Endothelial cell of umbilical vein (primary cell): Measurements from ENCODE around the gene LIPT1. TPM values are rescaled to one million over a fixed set of nuclear protein-coding genes. Genes with fewer than 3 reads are reported as not detected.

Source experiments
- BruUV-seq: library from RNA; stranded (reverse); fragments of 400-500 nt; replicated peaks from 2 replicates; lab custom pipeline; 2021; lab: Mats Ljungman, UMichigan
- CTCF ChIA-PET: fragments of 300-600, 350-600 bp; sonication (Branson Sonifier 250); formaldehyde crosslinking; loops from one replicate; lab custom pipeline; 2021; ENCODE audit warnings: antibody characterized with exemption, inconsistent platforms; lab: Charles Lee
- POLR2A ChIA-PET: fragments of 300-600, 350-600 bp; sonication (Branson Sonifier 250); formaldehyde crosslinking; loops from one replicate; lab custom pipeline; 2021; ENCODE audit warnings: antibody characterized with exemption, inconsistent platforms; lab: Charles Lee
- DNase-seq: peaks from one replicate; pipeline ENCODE4 v3.0.0-alpha.2; 2011; ENCODE audit warnings: low read depth, low spot score
- FAIRE-seq: peaks from 2 replicates; lab custom pipeline; 2011; peaks lifted over from hg19 to GRCh38; lab: Jason Lieb, UNC
- H2AFZ ChIP-seq: 2 replicates; pipeline ENCODE4 v1.6.0; 2012; ENCODE audit warnings: low read depth, low read length, control low read depth, inconsistent platforms
- H3K27ac ChIP-seq: 2 replicates; pipeline ENCODE4 v1.5.1; 2011; ENCODE audit warnings: low read depth, mild to moderate bottlenecking, control low read depth, low read length, moderate library complexity; ENCODE audit not compliant: insufficient read depth
- H3K27me3 ChIP-seq, 2 experiments: 2 replicates each; pipeline versions ENCODE4 v1.6.0 to v1.6.1; 2011; ENCODE audit warnings: low read length in 2 of 2, mixed read lengths in 1 of 2; ENCODE audit not compliant: control insufficient read depth in 2 of 2, insufficient read depth in 2 of 2
- H3K36me3 ChIP-seq, 2 experiments: 2 replicates in 1 of 2; 3 replicates in 1 of 2; pipeline ENCODE4 v1.5.1; 2011; ENCODE audit warnings: low read length in 2 of 2, mild to moderate bottlenecking in 1 of 2, moderate library complexity in 1 of 2; ENCODE audit not compliant: control insufficient read depth in 2 of 2, insufficient read depth in 2 of 2; ENCODE audit errors: extremely low read depth in 1 of 2
- H3K4me1 ChIP-seq: 3 replicates; pipeline ENCODE4 v1.5.1; 2011; ENCODE audit warnings: mild to moderate bottlenecking, low read length; ENCODE audit not compliant: control insufficient read depth, insufficient read depth; ENCODE audit errors: extremely low read depth
- H3K4me2 ChIP-seq: 2 replicates; pipeline ENCODE4 v1.6.1; 2011; ENCODE audit warnings: low read length, control low read depth, mixed read lengths; ENCODE audit not compliant: insufficient read depth
- H3K4me3 ChIP-seq, 3 experiments: fragments of 200-600 bp in 1 of 3; sonication (generic), shearing (Covaris generic) in 1 of 3; replicated peaks in 1 of 3; 2 replicates each; pipeline ENCODE4 v1.5.1; 2011 to 2016; ENCODE audit warnings: control low read depth in 3 of 3, low read length in 3 of 3, mild to moderate bottlenecking in 2 of 3, inconsistent platforms in 1 of 3, low read depth in 1 of 3, moderate library complexity in 1 of 3; ENCODE audit not compliant: insufficient read depth in 1 of 3
- H3K79me2 ChIP-seq: 2 replicates; pipeline ENCODE4 v1.6.0; 2012; ENCODE audit warnings: low read length, inconsistent platforms; ENCODE audit not compliant: control insufficient read depth, insufficient read depth
- H3K9ac ChIP-seq: replicated peaks from 2 replicates; pipeline ENCODE3; 2011; ENCODE audit warnings: low read length, control low read depth; ENCODE audit not compliant: insufficient read depth; ENCODE audit errors: extremely low read depth
- H3K9me1 ChIP-seq: replicated peaks from 3 replicates; pipeline ENCODE4 v1.6.0; 2011; ENCODE audit warnings: mild to moderate bottlenecking, low read length; ENCODE audit not compliant: control insufficient read depth, insufficient read depth; ENCODE audit errors: extremely low read depth
- H3K9me3 ChIP-seq: replicated peaks from 2 replicates; pipeline ENCODE4 v1.5.1; 2012; ENCODE audit warnings: low read length, inconsistent platforms; ENCODE audit not compliant: control insufficient read depth, insufficient read depth
- H4K20me1 ChIP-seq: replicated peaks from 2 replicates; pipeline ENCODE3; 2011; ENCODE audit warnings: mild to moderate bottlenecking, low read length; ENCODE audit not compliant: control insufficient read depth, insufficient read depth; ENCODE audit errors: extremely low read depth
- CTCF ChIP-seq, 2 donors: IDR thresholded peaks; 1 replicate in 1 of 2; 2 replicates in 1 of 2; pipeline ENCODE4 v1.5.1; 2011; ENCODE audit warnings: low read length in 2 of 2, mild to moderate bottlenecking in 2 of 2, moderate library complexity in 2 of 2, control low read depth in 1 of 2, inconsistent platforms in 1 of 2, low read depth in 1 of 2; ENCODE audit not compliant: insufficient read depth in 1 of 2; ENCODE audit errors: extremely low read depth in 1 of 2
- EZH2 ChIP-seq: IDR thresholded peaks from 2 replicates; pipeline ENCODE4 v1.6.1; 2012; ENCODE audit warnings: borderline replicate concordance, low read depth, mild to moderate bottlenecking, moderate library complexity, low read length, inconsistent platforms; ENCODE audit not compliant: severe bottlenecking
- FOS ChIP-seq: IDR thresholded peaks from 2 replicates; pipeline ENCODE4 v1.6.1; 2011; ENCODE audit warnings: mild to moderate bottlenecking, low read length, moderate library complexity, borderline replicate concordance; ENCODE audit not compliant: insufficient read depth
- GATA2 ChIP-seq: IDR thresholded peaks from 2 replicates; pipeline ENCODE4 v1.7.0; 2011; ENCODE audit warnings: low read depth, mild to moderate bottlenecking, moderate library complexity, mixed read lengths, low read length; ENCODE audit not compliant: insufficient read length, insufficient read depth
- JUN ChIP-seq: IDR thresholded peaks from 2 replicates; pipeline ENCODE4 v1.6.1; 2011; ENCODE audit warnings: borderline replicate concordance, low read depth; ENCODE audit not compliant: insufficient read length, insufficient read depth
- MAX ChIP-seq: IDR thresholded peaks from 2 replicates; pipeline ENCODE4 v1.6.1; 2011; ENCODE audit not compliant: insufficient read depth, insufficient read length
- MYC ChIP-seq: IDR thresholded peaks from one replicate; pipeline ENCODE4 v1.6.1; 2011; ENCODE audit warnings: mild to moderate bottlenecking, low read depth, low read length
- POLR2A ChIP-seq: IDR thresholded peaks from 2 replicates; pipeline ENCODE4 v1.6.1; 2012; ENCODE audit warnings: low read depth, mild to moderate bottlenecking, control low read depth, low read length
- POLR2AphosphoS5 ChIP-seq: IDR thresholded peaks from 2 replicates; pipeline ENCODE4 v1.6.1; 2012; ENCODE audit warnings: low read depth, mild to moderate bottlenecking, control low read depth, low read length, moderate library complexity; ENCODE audit not compliant: insufficient read depth
- dilution Hi-C: fragments of 300-500 bp; cut with MboI; formaldehyde crosslinking; loops from one replicate; pipeline ENCODE4 v1.15.0; 2019; ENCODE audit warnings: low sequenced_read_pairs; ENCODE audit not compliant: extremely low pct_ligation_motif_present
- intact Hi-C: fragments of 100-400 bp; cut with micrococcal nuclease; formaldehyde crosslinking; loops from one replicate; pipeline ENCODE4 v1.10.0; 2022
- polyA plus RNA-seq, 4 experiments: library from polyadenylated mRNA; depleted of rRNA in 3 of 4; stranded (reverse) in 3 of 4; unstranded in 1 of 4; fragments of >200 nt; gene quantifications; 2 replicates each; pipeline versions ENCODE4 v1.2.1 to v1.2.3, GENCODE V29; 2011 to 2012; ENCODE audit warnings: missing spikeins in 1 of 4
- total RNA-seq: library from RNA; stranded (reverse); gene quantifications from 2 replicates; pipeline ENCODE4 v1.2.3, GENCODE V29; 2021

LIPT1 gene
- total and polyA plus RNA-seq, 2 donors (not counting 3 experiments of a cell fraction or from before 2014, with no cell fraction given) = 3.3 to 4.8 TPM

GRCh38 chr2:99171377-99172140 lies 16.8 kb downstream of the LIPT1 start:
- intact Hi-C loops (no loop called here), dilution Hi-C loops (no loop called here)
- no peaks in the 10 kb centered on the region for H3K9me1 ChIP-seq
- no peaks in the 10 kb centered on the region for H3K27me3 ChIP-seq
- H3K4me3 ChIP-seq = no peak overlapping the region
- DNase-seq = no peak
- no TSS peak for BruUV-seq
- H3K9me3 ChIP-seq = no peaks in the 10 kb centered on the region
- TF ChIP-seq GATA2 (no peak), MAX (no peak), CTCF (IDR thresholded peaks at IDR 0.05; ENCODE audit: extremely low read depth in 1 of 2, insufficient read depth in 1 of 2, low read depth in 1 of 2, low read length in 2 of 2) (no peak), JUN (no peak), MYC (no peak), FOS (no peak), EZH2 (no peak), POLR2AphosphoS5 (no peak), POLR2A (no peak)
- H3K36me3 ChIP-seq = peaks cover 11 to 13% of the 10 kb centered on the region in 2 experiments
- H3K4me1 ChIP-seq = no peaks in the 10 kb centered on the region
- H3K27ac ChIP-seq = no peak overlapping the region
- no peak overlapping the region for H2AFZ ChIP-seq
- no peaks in the 10 kb centered on the region for H4K20me1 ChIP-seq
- peaks cover 9% of the 10 kb centered on the region for H3K79me2 ChIP-seq
- no peak overlapping the region for H3K4me2 ChIP-seq
- POLR2A ChIA-PET = no interaction called here
- FAIRE-seq = no peak
- CTCF ChIA-PET = no interaction called here
- H3K9ac ChIP-seq = no peak overlapping the region
